ENCODE results near the gene DOCK10.

GRCh38 chr2:224966613-224967012, 75.7 kb downstream of the DOCK10 start:
- TF ChIP-seq POLR2A (IDR thresholded peaks at IDR 0.05; ENCODE audit: low read length) (no peak), GATA1 (IDR thresholded peaks at IDR 0.05; ENCODE audit: low read depth, low read length) (no peak)

All from erythroblast (primary cell).